Muscle of leg (tissue), 11 donors: ENCODE data around the gene DGLUCY. TPM values are rescaled to one million over a fixed set of nuclear protein-coding genes. Genes with fewer than 3 reads are reported as not detected.

ENCODE experiments used
- DNase-seq: peaks from one replicate; pipeline ENCODE4 v3.0.0; 2013
- H3K27ac ChIP-seq: one replicate; pipeline ENCODE4 v1.5.1; 2013; ENCODE audit warnings: mild to moderate bottlenecking, low read length, control low read depth
- H3K27me3 ChIP-seq: one replicate; pipeline ENCODE4 v1.6.1; 2013; ENCODE audit warnings: low read length; ENCODE audit not compliant: control insufficient read depth, insufficient read depth
- H3K36me3 ChIP-seq: one replicate; pipeline ENCODE4 v1.6.1; 2013; ENCODE audit warnings: low read length; ENCODE audit not compliant: control insufficient read depth, insufficient read depth
- H3K4me1 ChIP-seq: one replicate; pipeline ENCODE4 v1.6.1; 2013; ENCODE audit warnings: low read length; ENCODE audit not compliant: control insufficient read depth, insufficient read depth
- H3K4me3 ChIP-seq: one replicate; pipeline ENCODE4 v1.5.1; 2013; ENCODE audit warnings: low read length, control low read depth
- H3K9me3 ChIP-seq: replicated peaks from 2 replicates; pipeline ENCODE4 v1.6.1; 2013; ENCODE audit warnings: low read depth, low read length; ENCODE audit not compliant: control insufficient read depth
- WGBS: methylation state at CpG from one replicate; pipeline ENCODE4 v1.1.5; 2013; ENCODE audit warnings: missing lambda C conversion rate; ENCODE audit not compliant: insufficient coverage; 5-methylcytosine and 5-hydroxymethylcytosine counted together
- polyA plus RNA-seq, 8 donors: library from polyadenylated mRNA; unstranded; fragments of 120-200 nt; gene quantifications; one replicate each; pipeline versions ENCODE4 v1.2.1 to v1.2.3, GENCODE V29; 2013; ENCODE audit warnings: inconsistent platforms in 1 of 8, low replicate concordance in 1 of 8; ENCODE audit not compliant: insufficient read length in 8 of 8, insufficient read depth in 1 of 8
- total RNA-seq: library from RNA; stranded (reverse); fragments of 120-200 nt; gene quantifications from one replicate; pipeline ENCODE4 v1.2.4, GENCODE V29; 2013

The DGLUCY gene
- total and polyA plus RNA-seq, 9 donors = 22.8 to 29.2 (median 25.9) TPM

- Histone ChIP-seq H3K4me3 (no peak overlapping the region), H3K9me3 (no peaks in the 10 kb centered on the region), H3K27me3 (no peaks in the 10 kb centered on the region), H3K27ac (no peak overlapping the region), H3K4me1 (peaks cover 9% of the 10 kb centered on the region), H3K36me3 (peaks cover 3% of the 10 kb centered on the region)
- no peak for DNase-seq
- WGBS = no CpG with 5 or more reads among the region's 8 CpGs
Measured at GRCh38 chr14:91270619-91271018, 156.7 kb downstream of the DGLUCY start.

- H3K4me3 ChIP-seq = no peak overlapping the region
- no peak overlapping the region for H3K27ac ChIP-seq
- DNase-seq = no peak
- H3K9me3 ChIP-seq = no peaks in the 10 kb centered on the region
- 82% methylated on average over 9 of the region's 9 CpGs for WGBS
- H3K36me3 ChIP-seq = peaks cover 7% of the 10 kb centered on the region
- H3K4me1 ChIP-seq = peaks cover 9% of the 10 kb centered on the region
- no peaks in the 10 kb centered on the region for H3K27me3 ChIP-seq
Measured at GRCh38 chr14:91271639-91272038, 157.8 kb downstream of the DGLUCY start.

- H3K27me3 ChIP-seq = no peaks in the 10 kb centered on the region
- H3K4me1 ChIP-seq = peaks cover 9% of the 10 kb centered on the region
- H3K4me3 ChIP-seq = no peak overlapping the region
- no peaks in the 10 kb centered on the region for H3K9me3 ChIP-seq
- H3K36me3 ChIP-seq = peaks cover 15% of the 10 kb centered on the region
- DNase-seq = no peak
- 76% methylated on average over 35 of the region's 43 CpGs for WGBS
- H3K27ac ChIP-seq = no peak overlapping the region
Measured at GRCh38 chr14:91272341-91273272, 158.7 kb downstream of the DGLUCY start.

- H3K9me3 ChIP-seq = no peaks in the 10 kb centered on the region
- H3K27ac ChIP-seq = no peak overlapping the region
- DNase-seq = no peak
- WGBS = 95% methylated on average over 19 of the region's 27 CpGs
- H3K36me3 ChIP-seq = peaks cover 17% of the 10 kb centered on the region
- H3K27me3 ChIP-seq = no peaks in the 10 kb centered on the region
- no peak overlapping the region for H3K4me3 ChIP-seq
- H3K4me1 ChIP-seq = peaks cover 9% of the 10 kb centered on the region
Measured at GRCh38 chr14:91273273-91273884, 159.5 kb downstream of the DGLUCY start.

- Histone ChIP-seq H3K4me1 (peaks cover 9% of the 10 kb centered on the region), H3K36me3 (peaks cover 21% of the 10 kb centered on the region), H3K9me3 (no peaks in the 10 kb centered on the region), H3K27me3 (no peaks in the 10 kb centered on the region), H3K4me3 (no peak overlapping the region), H3K27ac (no peak overlapping the region)
- WGBS = 89% methylated on average over 10 of the region's 13 CpGs
- no peak for DNase-seq
Measured at GRCh38 chr14:91273885-91274273, 160.0 kb downstream of the DGLUCY start.

GRCh38 chr14:91274796-91275195, 160.9 kb downstream of the DGLUCY start:
- peaks cover 25% of the 10 kb centered on the region for H3K36me3 ChIP-seq
- no peak overlapping the region for H3K4me3 ChIP-seq
- 96% methylated on average over 6 of the region's 9 CpGs for WGBS
- H3K27ac ChIP-seq = no peak overlapping the region
- no peak for DNase-seq
- H3K4me1 ChIP-seq = peaks cover 2% of the 10 kb centered on the region
- no peaks in the 10 kb centered on the region for H3K9me3 ChIP-seq
- H3K27me3 ChIP-seq = no peaks in the 10 kb centered on the region

Other genes with a start within 250 kb of the DGLUCY start
- 6.2 TPM for gene RPS6KA5, start 53.4 kb upstream of the DGLUCY start, total RNA-seq
- gene RPS6KA5, start 53.4 kb upstream of the DGLUCY start, polyA plus RNA-seq = 1 to 10 TPM; 2.4 to 8.2 (median 7.0) TPM
- 0.35 TPM for gene GPR68, start 130.6 kb downstream of the DGLUCY start, total RNA-seq
- under 1 TPM; 0.42 to 0.83 (median 0.68) TPM for gene GPR68, start 130.6 kb downstream of the DGLUCY start, polyA plus RNA-seq